H54 (cell line): ENCODE measurements around the gene ALDH1L1.

Experiments used
- DNase-seq: peaks from one replicate; pipeline ENCODE4 v3.0.0; 2011; ENCODE audit warnings: low spot score, mixed read lengths; ENCODE audit not compliant: insufficient read length
- FAIRE-seq: peaks from 3 replicates; lab custom pipeline; 2011; peaks lifted over from hg19 to GRCh38; lab: Jason Lieb, UNC
- POLR2A ChIP-seq: IDR thresholded peaks from 2 replicates; pipeline ENCODE4 v1.6.1; 2011; ENCODE audit warnings: low read depth, mild to moderate bottlenecking, low read length

Gene ALDH1L1

DNA sequence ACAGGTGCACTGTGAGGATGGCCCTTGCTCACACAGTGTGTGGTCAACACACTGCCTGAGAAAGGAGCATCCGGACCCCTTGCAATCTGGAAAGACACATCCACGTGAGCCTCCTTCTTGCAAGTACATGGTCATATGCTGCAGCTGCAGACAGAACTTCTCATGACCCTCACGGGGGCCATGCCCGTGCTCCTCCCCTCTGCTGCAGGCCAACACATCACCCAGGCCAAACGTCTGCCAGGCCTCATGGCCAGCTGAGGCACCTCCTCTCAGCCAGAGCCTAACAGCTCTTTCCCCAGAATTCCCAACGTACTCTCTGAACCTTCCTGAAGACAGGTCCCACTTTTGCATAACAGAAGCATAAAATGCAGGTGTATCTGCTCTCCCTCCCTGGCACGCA is 121.7 kb downstream of the ALDH1L1 start:
- FAIRE-seq: no peak
- no peak for DNase-seq
- TF ChIP-seq POLR2A: no peak

DNA sequence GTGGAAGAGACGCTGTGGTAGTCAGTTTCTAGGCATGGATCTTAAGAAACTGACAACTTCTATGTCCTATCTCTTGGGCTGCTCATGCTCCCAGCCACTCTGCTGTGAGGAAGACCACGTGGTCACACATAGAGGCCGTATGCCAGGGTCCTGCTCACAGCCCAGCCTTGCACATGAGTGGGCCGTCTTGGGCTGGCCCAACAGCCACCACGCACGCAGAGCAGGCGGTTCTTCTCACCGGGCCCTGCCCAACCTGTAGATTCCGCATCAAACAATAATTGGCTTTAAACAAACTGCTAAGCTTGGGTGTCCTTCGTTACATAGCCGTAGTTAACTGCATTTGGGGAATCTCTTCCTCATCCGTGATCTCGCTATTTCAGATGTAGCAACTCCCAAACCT is 122.5 kb downstream of the ALDH1L1 start:
- no peak for DNase-seq
- no peak for TF ChIP-seq POLR2A

DNA sequence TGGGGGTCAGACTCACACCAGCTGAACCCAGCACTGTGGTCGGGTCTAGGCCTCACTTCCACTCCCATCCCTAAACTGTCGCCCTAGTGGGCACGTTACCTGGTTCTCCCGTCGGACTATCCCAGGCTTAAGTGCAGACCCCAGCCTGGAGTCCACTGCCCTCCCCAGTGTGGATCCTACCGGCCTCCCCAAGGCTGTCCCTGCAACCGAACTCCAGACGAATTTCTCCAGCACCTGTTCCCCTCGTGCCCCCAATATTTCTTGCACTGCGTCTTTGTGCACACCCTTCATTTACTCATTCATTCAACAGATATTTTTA is 122.9 kb downstream of the ALDH1L1 start:
- no peak for TF ChIP-seq POLR2A
- FAIRE-seq (no peak), DNase-seq (no peak)

More for the DNA sequence above, 122.5 kb downstream of the ALDH1L1 start:
- FAIRE-seq: no peak

DNA sequence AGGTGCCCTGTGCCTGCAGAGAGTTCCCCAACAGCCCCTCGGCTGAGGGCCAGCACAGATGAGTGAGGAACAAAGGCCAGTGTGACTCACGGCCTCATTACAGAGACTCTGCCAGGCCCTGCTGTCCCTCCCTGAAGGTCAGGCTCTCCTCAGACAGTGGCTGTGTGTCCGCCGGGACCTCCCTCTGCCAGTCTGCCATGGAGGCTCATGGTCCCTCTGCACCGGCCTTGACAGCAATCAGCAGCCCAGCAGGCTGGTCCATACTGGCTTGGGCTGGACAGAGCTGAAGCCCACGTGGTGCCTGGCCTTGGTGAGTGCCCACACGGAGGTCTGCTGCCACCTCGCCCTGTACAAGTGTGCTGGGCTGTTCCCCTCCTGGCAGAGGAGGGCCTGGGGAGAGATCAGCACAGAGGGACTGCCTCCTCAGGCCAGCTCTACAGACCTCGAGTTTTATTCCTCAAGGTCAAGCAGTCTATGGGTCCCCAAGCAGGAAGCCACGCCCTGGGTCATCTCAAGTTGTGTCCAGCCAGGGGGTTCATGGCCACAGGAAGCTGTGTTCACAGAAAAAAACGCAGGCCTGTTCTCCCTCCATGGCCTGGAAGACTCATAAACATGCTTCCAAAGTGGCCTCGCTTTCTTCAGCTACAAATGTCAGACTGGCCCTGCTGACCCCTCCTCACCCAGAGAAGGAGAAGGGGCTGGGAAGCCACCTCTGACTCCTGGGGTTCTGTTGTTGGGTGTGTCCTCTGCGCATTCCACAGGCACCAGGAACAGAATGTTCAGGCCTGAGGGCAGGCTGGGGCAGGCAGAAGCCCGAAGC is 123.5 kb downstream of the ALDH1L1 start:
- FAIRE-seq: peak; percentile 27
- peak; percentile 69 for DNase-seq
- no peak for TF ChIP-seq POLR2A

DNA sequence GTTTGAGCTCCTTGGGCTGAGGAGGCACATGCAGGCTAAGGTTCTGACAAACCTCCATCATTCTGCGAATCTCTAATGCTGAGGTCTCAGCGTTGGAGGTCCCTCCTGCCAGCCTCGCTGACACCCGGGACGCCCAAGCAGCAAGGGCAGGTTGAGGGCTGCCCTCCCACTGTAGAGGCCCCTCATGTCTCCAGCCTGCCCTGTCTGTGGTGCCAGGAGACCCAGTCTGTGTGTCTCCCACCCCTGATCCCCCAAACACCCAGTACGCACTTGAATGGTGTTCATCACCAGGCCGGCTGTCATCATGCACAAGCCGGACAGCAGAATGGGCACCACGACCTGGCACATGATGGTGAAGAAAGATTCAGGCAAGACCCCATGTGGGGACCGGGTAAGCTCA is 124.3 kb downstream of the ALDH1L1 start:
- no peak for TF ChIP-seq POLR2A
- DNase-seq (no peak), FAIRE-seq (no peak)

GRCh38 chr3:126054870-126055269 is 125.5 kb downstream of the ALDH1L1 start:
- FAIRE-seq (no peak), DNase-seq (no peak)
- no peak for TF ChIP-seq POLR2A

DNA sequence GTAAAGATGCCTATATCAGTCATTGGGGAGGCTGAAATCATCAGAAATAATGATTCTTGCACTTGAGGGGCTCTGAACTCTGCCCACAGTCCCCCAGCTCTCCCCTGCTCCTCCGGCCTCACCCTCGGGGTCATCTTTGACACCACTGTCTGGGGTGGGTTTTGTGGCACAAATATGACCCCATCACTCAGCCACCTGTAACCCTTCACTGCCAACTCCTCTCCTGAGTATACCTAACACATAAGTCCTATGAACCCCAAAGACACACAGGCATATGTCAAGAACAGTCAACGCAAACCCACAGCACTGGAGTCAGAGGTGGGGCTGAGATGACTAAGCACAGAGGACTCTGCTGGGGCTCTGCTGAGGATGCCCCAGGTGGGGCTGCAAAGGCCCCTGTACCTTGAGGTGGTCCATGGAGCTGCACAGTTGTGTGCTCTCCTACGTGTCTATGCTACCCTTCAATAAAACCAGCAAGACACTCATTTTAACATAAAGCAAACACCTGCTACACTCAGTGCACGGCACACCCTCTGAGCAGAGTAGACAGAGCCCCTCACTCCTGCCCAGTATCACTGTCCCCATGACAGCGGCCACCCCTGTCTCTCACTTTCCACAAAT is 126.3 kb downstream of the ALDH1L1 start:
- DNase-seq (no peak), FAIRE-seq (no peak)
- no peak for TF ChIP-seq POLR2A
